Measurements from ENCODE around the gene CAMK2B.

GRCh38 chr7:44320141-44320540 is 5.3 kb downstream of the CAMK2B start:
- no peak for TF ChIP-seq REST (IDR thresholded peaks at IDR 0.05; ENCODE audit: low read depth)
- TF ChIP-seq CTCF (IDR thresholded peaks at IDR 0.05 in 2 of 3, conservative IDR thresholded peaks at IDR 0.05 in 1 of 3; ENCODE audit: borderline replicate concordance in 1 of 3, insufficient read depth in 1 of 3, low read depth in 2 of 3, low read length in 2 of 3), result no peak
- TF ChIP-seq JUND (IDR thresholded peaks at IDR 0.05), result no peak
- TF ChIP-seq EZH2 (IDR thresholded peaks at IDR 0.05), result no peak
- TF ChIP-seq EZH2phosphoT487 (IDR thresholded peaks at IDR 0.05; ENCODE audit: borderline replicate concordance), result no peak
- TF ChIP-seq CBX3 (IDR thresholded peaks at IDR 0.05; ENCODE audit: low read depth), result no peak
- no peak for TF ChIP-seq POLR2AphosphoS5 (IDR thresholded peaks at IDR 0.05; ENCODE audit: low read depth, low read length)
- TF ChIP-seq FOSL1 (IDR thresholded peaks at IDR 0.05; ENCODE audit: low read depth), result no peak
- TF ChIP-seq ZBTB33 (IDR thresholded peaks at IDR 0.05; ENCODE audit: extremely low read depth, insufficient replicate concordance, low read length), result no peak
- TF ChIP-seq TCF7L2 (IDR thresholded peaks at IDR 0.05; ENCODE audit: borderline replicate concordance, extremely low read depth, insufficient read depth, insufficient read length), result no peak
- no peak for TF ChIP-seq POLR2A (IDR thresholded peaks at IDR 0.05; ENCODE audit: borderline replicate concordance, extremely low read depth, insufficient read depth, insufficient read length)
- TF ChIP-seq ZFX (IDR thresholded peaks at IDR 0.05), result no peak
- no peak for TF ChIP-seq RAD21 (IDR thresholded peaks at IDR 0.05; ENCODE audit: low read depth)
- no peak for TF ChIP-seq ATF3 (IDR thresholded peaks at IDR 0.05)
